ENCODE results near the gene SYT6.

SYT6 gene, protein sequence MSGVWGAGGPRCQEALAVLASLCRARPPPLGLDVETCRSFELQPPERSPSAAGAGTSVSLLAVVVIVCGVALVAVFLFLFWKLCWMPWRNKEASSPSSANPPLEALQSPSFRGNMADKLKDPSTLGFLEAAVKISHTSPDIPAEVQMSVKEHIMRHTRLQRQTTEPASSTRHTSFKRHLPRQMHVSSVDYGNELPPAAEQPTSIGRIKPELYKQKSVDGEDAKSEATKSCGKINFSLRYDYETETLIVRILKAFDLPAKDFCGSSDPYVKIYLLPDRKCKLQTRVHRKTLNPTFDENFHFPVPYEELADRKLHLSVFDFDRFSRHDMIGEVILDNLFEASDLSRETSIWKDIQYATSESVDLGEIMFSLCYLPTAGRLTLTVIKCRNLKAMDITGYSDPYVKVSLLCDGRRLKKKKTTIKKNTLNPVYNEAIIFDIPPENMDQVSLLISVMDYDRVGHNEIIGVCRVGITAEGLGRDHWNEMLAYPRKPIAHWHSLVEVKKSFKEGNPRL

DNA sequence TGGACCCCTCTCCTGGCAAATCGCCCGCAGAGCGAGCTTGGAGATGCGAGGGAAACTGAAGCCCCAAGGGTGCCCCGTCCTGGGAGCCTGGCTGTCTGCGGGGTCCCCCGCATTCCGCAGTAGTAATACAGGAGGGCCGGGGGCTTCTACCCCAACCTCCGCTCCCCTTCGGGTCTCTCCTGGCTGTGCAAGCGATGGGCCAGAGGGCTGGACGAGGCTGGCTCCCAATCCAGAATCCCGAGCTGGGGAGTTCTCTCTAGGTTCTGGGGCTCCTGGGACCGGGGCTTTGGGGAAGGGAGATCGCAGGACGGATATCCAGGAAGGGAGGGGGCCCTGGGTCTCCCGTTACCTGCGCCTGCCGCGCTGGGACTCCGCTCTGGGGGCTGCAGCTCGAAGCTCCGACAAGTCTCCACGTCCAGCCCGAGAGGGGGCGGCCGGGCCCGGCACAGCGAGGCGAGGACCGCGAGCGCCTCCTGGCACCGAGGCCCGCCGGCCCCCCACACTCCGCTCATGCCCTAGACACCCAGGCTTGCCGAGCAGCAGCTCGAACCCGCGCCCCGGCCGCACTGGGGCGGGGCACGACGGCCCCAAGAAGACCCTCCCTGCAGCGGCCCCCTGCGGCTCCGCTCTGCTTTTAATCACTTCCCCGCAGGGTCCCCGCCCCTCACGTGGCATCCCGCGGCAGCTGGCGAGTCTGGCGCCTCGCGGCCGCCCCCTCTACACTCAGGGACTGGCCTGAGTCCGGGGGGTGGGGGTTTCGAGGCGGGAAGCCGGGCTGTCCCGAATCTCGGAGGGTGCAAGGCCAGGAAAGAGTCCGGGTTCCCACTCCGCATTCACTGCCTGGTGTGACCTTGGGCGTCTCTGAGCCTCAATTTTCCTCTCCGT lies at the start of gene SYT6:
TSS of gene SYT6 (minus strand) at position 609 of the 885 bp plus-strand sequence. CDS start at position 512, 97 bp downstream.
- no peak for DNase-seq (ENCODE audit: low read depth in 2 of 3, low spot score in 2 of 3)

DNA sequence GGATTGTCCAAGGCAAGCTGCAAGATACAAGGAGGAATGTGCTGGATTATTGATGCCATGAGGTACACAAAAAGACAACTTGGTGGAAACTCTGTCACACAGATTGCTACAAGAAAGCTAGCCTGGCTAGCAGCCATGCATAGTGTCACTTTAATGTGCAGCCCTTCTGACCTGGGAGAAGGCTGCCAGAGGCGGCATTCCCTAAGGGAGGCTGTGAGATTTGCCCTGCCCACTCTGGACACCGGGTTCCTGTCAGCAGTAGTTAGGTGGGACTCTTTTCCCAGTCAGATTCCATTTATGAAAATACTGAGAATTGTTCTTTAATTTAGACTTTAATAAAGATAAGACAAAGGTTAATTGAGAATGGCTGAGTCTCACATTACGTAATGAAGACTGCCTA lies 47.8 kb upstream of the SYT6 start:
- DNase-seq (ENCODE audit: low read depth in 2 of 3, low spot score in 2 of 3): no peak

DNA sequence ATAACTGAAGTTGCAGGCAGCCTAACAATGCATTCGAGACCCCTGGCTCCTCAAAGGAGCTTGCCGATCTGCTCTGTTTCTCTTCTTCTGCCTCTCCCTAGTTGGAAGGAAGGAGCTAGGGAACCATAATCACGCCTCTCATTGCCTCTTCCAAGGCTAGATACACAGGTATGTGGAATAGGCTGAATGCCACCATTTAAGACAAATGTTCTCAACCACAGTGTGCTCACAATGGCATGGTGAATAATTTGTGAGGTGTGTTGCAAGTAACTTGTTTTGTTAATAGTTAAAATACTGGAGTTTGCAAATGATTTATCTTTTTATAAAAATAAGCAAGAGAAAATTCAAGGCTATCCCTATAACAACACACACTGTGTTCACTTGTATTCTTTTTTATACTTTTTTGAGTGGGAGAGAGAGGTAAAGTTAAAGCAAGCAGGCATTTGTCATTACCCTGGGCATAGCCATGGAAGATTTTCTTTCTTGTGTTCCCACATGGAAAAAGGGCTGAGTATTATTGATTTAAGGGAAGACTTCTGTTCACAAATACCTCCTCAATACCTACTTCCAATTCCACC lies 45.4 kb upstream of the SYT6 start:
- no peak for DNase-seq (ENCODE audit: low read depth in 2 of 3, low spot score in 2 of 3)

DNA sequence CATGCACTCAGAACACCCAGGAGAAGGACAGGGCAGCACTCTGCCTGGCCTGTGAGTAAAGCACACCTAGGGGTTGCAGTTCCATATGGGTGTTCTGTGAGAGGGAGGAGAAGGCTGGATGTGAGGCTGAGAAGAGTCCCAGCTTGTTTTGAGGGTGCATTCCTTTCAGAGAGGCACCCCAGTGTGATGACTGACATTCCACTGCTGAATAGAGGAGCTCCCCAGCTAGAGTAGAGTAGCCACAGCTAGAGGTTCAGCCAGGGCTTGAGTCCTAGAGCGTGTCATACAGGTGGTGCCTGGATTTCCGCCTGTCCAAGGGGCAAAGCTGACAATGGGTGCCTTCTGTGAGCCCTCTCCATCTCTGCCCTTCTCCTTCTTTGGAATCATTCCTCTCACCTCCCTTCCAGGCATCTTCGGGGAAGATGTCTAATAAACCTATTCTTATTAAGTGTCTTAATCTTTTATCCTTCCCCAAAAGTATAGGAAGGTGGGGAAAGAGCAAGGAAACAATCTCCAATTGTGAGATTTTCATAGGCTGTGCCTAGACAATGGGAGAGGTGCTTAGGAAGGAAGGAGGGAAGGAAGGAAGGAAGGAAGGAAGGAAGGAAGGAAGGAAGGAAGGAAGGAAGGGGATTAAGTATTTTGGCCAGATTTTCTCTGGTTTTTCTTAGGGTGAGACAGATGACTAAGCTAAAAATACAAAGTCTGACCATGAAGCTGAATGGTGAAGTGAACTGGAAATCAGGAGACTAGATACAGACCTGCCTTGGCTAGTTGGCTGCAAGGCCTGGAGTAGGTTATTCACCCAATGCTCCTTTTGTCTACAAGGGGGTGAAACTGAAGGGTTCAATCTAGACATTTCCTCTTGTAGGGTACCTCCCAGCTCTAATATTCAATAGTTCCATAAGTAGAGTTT lies 43.6 kb upstream of the SYT6 start:
- DNase-seq (ENCODE audit: low read depth in 2 of 3, low spot score in 2 of 3): no peak

DNA sequence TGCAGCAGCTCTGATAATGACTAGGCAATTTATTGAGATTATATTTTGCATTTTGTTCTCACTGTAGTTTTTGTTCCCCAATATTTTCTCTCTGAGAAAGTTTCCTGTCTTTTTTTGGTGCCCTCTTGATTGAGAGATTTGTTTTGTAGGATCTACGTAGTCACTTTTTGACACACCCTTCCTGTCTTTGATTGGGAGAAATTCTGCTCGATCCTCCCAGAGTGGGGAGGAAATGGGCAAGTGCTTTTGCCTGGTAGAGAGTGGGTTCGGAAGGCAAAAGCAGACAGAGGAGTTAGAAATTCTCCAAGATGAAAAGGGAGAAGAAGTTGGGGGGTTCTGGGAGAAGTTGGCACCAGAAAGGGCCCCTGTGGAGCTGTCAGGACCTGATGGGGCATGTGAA lies 42.1 kb upstream of the SYT6 start:
- DNase-seq (ENCODE audit: low read depth in 2 of 3, low spot score in 2 of 3): no peak

DNA sequence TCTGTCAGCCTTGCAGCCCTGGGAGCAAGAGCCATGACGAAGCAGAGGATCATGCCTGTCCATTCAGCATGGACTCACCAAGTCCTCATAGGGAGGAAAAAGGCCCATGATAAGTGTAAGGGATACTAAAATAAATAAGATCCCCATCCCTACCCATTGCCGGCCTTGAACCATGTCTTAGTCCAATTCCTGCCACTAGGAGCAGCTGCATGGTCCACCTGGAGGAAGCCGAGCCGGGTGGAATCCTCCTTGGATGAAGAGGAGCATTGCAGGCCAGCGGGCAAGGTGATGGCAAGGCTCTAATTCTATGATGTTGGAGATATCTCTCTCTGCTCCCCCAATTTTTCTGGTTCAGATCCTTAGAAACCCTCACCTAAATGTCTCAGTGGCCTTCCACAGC lies 38.7 kb upstream of the SYT6 start:
- no peak for DNase-seq (ENCODE audit: low read depth in 2 of 3, low spot score in 2 of 3)

DNA sequence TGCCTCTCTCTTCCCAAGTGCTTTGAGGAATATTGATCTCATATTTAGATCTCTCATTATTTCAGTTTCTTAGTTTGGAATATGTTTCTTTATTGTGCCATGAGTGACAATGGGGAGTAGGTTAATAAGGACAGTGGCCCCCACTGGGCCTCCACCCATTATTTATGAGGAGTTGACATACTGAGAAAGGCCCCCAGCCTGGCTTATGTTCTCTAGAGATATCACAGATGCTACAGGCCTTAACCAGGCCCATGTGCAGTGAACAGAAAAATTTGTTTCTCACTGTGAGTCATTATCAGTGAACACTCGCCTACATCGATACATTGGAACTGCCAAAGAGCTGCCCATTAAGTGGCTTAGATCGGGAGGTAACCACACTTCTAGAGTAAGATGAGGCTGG lies 35.7 kb upstream of the SYT6 start:
- no peak for DNase-seq (ENCODE audit: low read depth in 2 of 3, low spot score in 2 of 3)

DNA sequence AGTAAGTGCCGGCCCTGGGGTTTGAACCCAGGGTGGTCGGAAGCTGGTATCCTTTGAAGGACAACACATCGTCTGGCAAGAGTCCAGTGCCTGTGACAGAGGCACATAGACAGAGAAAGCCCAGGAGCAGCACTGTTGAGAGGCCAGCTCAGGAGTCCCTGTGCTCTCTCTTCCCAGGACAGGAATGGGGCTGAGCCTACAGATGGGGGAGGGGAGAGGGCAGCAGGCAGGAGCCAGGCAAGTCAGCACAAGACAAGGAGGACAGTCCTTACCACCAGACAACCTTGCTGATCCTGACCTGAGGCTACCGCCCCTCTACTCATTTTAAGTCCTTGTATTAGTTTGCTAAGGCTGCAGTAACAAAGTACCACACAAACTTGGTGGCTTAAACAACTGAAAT lies 27.7 kb upstream of the SYT6 start:
- DNase-seq (ENCODE audit: low read depth in 2 of 3, low spot score in 2 of 3): no peak

DNA sequence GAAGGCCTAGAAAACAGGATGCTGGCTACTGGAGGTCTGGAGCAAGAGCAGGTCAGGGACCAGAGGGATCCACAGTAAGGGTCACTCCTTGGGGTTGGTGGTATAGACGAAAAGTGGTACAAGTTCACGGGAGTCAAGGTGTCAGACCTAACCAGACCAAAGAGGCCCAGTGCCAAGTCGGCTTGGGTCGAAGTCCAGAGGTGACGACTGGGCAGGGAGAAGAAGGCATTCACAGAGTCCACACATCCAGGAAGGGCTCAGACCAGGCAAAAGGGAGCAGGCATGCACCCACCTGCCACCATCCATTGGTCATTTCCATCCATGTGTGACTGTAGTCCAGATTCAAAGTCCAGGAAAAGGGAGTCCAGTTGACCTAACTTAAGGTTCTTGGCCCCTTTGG lies 27.1 kb upstream of the SYT6 start:
- no peak for DNase-seq (ENCODE audit: low read depth in 2 of 3, low spot score in 2 of 3)

DNA sequence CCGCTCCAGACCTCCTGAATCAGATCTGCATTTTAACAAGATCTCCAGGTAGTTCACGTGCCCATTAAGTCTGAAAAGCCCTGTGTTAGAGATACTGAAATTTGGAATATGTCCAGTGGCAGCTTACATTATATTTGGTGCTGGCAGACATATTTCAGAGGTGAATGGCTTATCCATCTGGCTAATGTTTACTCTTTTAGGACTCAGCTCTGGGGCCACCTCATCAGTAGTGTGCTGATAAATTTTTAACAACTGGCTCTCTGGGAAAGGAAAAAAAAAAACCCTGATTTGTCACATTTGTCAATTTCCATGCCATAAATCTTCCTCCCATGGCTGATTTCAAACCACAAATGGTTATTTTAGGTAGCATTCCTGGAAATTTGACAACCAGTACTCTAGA lies 25.3 kb upstream of the SYT6 start:
- no peak for DNase-seq (ENCODE audit: low read depth in 2 of 3, low spot score in 2 of 3)

DNA sequence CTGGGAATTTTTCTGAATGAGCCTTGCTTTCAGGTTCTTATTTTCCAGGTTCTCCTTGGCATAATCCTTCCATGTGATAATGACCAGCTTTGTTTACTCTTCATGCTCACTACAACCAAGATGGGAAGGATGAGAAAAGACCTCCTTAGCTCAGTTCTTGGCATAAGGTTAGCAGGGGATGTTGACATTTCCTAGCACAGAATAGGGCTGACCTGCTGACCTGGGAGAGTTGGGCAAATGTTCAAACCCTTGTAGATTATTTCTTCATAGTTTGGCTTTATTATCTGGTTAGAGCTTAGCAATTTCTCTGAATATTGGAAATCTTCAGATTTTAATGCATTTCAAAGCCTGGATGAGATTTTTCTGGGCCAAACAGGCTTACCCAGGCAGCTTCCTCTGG lies 23.6 kb upstream of the SYT6 start:
- DNase-seq (ENCODE audit: low read depth in 2 of 3, low spot score in 2 of 3): no peak

DNA sequence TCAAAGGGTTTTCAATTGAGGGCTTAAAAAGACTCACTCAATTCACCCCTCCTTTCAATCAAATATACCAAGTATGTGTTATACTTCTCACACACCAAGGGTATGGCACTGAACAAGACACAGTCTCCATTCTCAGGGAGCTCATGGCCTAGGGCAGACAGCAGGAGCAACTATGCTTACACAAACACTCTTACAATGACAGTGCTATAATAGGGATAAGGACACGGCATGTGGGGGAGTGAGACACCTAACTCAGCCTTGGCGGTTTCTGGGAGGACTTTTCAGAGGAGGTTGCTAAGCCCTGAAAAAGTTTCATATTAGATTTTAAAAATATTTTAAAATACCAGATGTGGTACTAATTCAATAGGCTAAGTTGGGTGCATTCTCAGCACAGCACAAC lies 22.7 kb upstream of the SYT6 start:
- no peak for DNase-seq (ENCODE audit: low read depth in 2 of 3, low spot score in 2 of 3)

DNA sequence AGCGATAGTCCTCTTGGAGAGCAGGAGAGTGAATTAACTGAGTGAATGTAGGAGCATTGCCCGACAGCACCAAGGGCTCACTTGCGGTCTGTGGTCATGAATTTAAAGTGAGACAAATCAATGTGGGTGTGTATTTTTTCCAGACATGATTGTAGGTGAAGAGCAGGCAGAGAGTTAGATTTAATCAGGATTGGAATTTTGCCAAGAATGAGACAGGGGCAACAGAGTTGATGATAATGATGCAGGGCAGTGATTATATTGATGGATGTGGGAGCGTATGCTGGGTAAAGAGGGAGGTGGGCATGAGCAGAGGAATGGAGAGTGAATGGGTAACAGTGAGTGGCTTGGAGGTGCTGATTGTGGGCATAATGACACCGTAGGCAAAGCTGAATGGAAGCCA lies 20.0 kb upstream of the SYT6 start:
- DNase-seq (ENCODE audit: low read depth in 2 of 3, low spot score in 2 of 3): no peak

DNA sequence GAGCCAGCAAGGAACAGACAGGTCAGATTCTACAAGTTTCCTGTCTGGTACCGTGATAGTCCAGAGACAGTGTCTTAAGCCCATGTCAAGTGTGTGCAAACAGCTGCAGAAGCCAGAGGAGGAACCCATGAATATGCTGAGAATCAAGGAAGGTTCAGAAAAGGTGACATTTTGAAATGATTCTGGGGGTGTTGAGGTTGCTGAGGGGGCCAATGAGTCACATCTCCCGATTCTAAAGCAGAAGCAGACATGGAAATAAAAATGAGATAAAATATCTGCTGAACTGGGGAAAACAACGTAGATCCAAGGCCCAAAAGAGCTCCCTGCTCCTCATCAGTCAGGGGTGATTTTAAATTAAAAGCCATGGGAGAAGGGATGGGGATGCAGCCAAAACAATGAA lies 15.8 kb upstream of the SYT6 start:
- no peak for DNase-seq (ENCODE audit: low read depth in 2 of 3, low spot score in 2 of 3)

DNA sequence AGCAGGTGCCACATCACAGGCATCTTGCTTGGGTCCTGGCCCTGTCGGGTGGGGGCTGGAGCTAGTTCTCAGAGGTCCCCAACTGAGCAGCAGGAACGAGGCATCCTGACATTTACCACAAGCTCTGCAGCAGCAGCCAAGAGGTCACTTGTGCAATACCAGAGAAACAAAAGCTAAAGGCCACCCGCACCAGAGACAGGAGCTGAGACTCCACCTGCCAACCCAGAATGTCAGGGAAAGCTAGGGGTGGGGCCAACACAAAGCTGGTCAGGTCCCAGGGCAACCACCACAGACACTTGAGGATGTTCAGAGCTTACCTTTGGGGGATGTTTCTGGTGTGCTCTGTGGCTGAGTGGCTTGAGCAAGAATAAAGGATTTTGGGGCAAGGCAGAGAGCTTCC lies 13.6 kb upstream of the SYT6 start:
- DNase-seq (ENCODE audit: low read depth in 2 of 3, low spot score in 2 of 3): no peak

DNA sequence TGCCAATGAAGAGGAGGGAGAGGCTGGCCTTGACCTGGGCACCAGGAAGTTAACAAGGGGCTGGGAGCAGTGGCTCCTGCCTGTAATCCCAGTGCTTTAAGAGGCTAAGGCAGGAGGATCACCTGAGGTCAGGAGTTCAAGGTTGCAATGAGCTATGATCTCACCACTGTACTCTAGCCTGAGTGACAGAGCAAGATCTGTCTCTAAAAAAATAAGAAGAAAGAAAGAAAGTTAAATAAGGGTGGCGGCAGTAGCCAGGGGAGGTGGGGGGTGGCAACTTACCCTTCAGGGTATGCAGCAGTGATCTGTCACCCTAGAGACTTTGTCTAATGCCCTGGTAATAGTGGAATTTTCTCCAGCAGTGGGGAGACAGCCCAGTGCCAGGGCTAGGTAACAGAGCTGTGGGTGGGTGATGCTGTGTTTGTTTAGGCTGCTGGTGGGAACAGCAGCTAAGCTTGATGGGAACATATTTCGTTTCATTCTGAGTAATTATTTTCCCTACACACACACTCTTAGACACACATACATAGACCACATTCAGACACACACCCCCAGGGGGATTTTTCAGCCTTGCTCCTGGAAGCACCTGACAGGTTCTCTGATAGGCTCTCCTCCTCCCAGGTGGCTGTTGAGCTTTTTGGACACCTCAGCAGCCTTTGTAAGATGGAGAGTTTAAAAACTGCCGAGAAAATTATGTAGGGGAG lies 11.3 kb upstream of the SYT6 start:
- no peak for DNase-seq (ENCODE audit: low read depth in 2 of 3, low spot score in 2 of 3)

DNA sequence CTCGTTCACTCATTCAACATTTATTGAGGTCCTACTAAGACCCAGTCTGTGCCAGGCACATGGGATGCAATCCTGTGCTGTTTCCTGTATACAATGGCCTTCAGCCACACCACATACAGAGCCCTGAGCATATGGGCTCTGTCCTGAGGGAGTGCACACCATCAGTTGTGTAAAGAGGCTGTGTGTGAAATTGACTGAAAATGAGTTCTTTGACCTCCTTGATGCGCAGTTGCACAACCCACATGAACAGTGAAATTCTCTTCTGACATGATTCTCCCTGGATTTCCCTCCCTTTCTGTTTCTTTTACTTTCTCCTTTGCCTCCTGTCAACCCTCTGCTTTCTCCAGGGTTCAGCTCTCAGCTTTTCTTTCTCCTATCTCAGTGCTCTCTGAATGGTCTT lies 6.3 kb upstream of the SYT6 start:
- DNase-seq (ENCODE audit: low read depth in 2 of 3, low spot score in 2 of 3): no peak

DNA sequence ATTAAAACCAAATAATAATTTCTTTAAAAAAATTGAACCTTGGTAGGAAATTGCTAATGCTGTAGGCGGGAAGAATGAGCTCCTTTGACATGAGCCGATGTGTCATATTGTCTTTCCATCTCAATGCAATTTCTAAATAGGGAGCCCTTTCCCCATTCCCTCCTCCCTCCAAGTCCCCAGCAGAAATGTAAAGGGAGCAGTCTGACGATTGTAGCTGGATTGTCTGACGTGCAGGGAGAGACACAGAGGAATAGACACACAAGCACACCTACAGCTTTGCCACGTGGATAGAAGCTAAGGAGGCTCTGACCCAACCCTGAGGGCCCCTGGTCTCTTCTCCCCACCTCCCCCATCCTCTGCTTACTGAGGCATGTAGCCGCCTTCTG lies 3.6 kb upstream of the SYT6 start:
- no peak for DNase-seq (ENCODE audit: low read depth in 2 of 3, low spot score in 2 of 3)

DNA sequence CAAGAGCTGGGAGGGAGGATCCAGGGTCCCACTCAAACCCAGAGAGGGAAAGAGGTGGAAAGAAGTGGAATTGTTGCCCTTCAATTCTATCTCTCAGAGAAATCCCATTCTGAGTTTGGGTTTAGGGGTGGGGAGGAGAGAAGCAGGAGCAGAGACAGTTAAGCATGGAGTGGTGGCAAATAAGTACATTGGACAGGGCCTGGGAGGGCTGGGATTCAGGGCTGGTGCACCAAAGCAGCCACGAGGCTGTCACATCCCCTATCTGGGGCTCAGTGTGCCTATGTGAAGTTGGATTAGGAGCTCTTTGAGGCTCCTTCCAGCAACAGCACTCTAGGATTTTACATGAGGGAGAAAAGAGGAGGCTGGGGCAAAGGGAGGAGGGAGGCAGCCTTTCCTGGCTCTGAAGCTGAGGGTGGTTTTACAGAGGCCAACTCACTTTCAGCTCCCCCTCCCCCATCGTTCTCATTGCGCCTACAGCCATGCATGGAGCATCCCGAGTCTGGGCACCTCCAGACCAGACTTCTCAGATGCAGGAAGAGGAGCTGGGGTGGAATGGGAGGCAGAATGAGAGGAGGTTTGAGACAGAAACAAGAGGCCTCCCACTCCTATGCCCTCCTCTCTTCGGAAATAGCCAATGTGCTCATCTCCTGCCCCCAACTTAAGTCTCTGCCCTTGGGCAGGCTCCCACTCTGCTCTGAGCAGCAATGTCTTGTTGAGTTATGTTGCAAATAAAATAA lies 3.0 kb upstream of the SYT6 start:
- no peak for DNase-seq (ENCODE audit: low read depth in 2 of 3, low spot score in 2 of 3)

DNA sequence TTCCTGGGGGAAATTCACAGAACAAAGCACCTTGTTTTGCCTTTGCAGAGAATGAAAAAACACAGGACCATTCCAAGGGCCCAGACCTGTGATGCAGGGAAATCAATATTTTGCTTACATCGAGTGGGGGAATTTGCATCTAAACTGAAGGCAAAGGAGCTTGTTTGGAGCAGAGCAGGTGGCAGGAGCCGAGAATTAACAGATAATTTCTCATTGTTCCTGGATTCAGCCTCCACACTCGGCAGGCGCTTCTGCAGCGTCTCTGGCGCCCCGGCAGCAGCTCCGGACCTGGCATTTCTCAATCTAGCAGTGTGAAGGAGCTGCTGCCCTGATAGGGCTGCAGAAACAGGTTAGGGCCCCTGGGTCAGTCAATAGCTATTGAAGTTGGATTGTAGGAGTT lies 2.0 kb upstream of the SYT6 start:
- DNase-seq (ENCODE audit: low read depth in 2 of 3, low spot score in 2 of 3): no peak
